ENCODE results near the gene EGR4. TPM values are rescaled to one million over a fixed set of nuclear protein-coding genes. Genes with fewer than 3 reads are reported as not detected.

EGR4 gene
- total RNA-seq, 1 donor from 2014 or later = not detected

- FAIRE-seq (no peak), DNase-seq (ENCODE audit: low read depth) (no peak)
- Histone ChIP-seq H3K36me3 (ENCODE audit: control insufficient read depth, insufficient read depth, low read length) (no peaks in the 10 kb centered on the region), H3K27me3 (ENCODE audit: control insufficient read depth, insufficient read depth, low read length) (no peaks in the 10 kb centered on the region), H3K4me3 (ENCODE audit: low read depth, low read length) (no peak overlapping the region)
- no peak for TF ChIP-seq CTCF (IDR thresholded peaks at IDR 0.05; ENCODE audit: insufficient read depth, low read length, severe bottlenecking)
Observed at GRCh38 chr2:73333564-73333963, 40.2 kb upstream of the EGR4 start.

GRCh38 chr2:73324126-73324725 lies 30.9 kb upstream of the EGR4 start:
- FAIRE-seq (no peak), DNase-seq (ENCODE audit: low read depth) (no peak)
- peaks cover 8% of the 10 kb centered on the region for H3K27me3 ChIP-seq (ENCODE audit: control insufficient read depth, insufficient read depth, low read length)
- no peak for TF ChIP-seq CTCF (IDR thresholded peaks at IDR 0.05; ENCODE audit: insufficient read depth, low read length, severe bottlenecking)
- no peak overlapping the region for H3K4me3 ChIP-seq (ENCODE audit: low read depth, low read length)
- H3K36me3 ChIP-seq (ENCODE audit: control insufficient read depth, insufficient read depth, low read length) = no peaks in the 10 kb centered on the region

GRCh38 chr2:73323551-73323950 lies 30.2 kb upstream of the EGR4 start:
- Histone ChIP-seq H3K27me3 (ENCODE audit: control insufficient read depth, insufficient read depth, low read length) (peaks cover 8% of the 10 kb centered on the region), H3K4me3 (ENCODE audit: low read depth, low read length) (no peak overlapping the region), H3K36me3 (ENCODE audit: control insufficient read depth, insufficient read depth, low read length) (no peaks in the 10 kb centered on the region)
- FAIRE-seq (no peak), DNase-seq (ENCODE audit: low read depth) (no peak)
- no peak for TF ChIP-seq CTCF (IDR thresholded peaks at IDR 0.05; ENCODE audit: insufficient read depth, low read length, severe bottlenecking)

- FAIRE-seq (no peak), DNase-seq (ENCODE audit: low read depth) (no peak)
- no peaks in the 10 kb centered on the region for H3K27me3 ChIP-seq (ENCODE audit: control insufficient read depth, insufficient read depth, low read length)
- H3K36me3 ChIP-seq (ENCODE audit: control insufficient read depth, insufficient read depth, low read length) = no peaks in the 10 kb centered on the region
- no peak overlapping the region for H3K4me3 ChIP-seq (ENCODE audit: low read depth, low read length)
- no peak for TF ChIP-seq CTCF (IDR thresholded peaks at IDR 0.05; ENCODE audit: insufficient read depth, low read length, severe bottlenecking)
Observed at GRCh38 chr2:73314441-73314840, 21.1 kb upstream of the EGR4 start.

GRCh38 chr2:73307720-73308119 lies 14.4 kb upstream of the EGR4 start:
- Histone ChIP-seq H3K4me3 (ENCODE audit: low read depth, low read length) (no peak overlapping the region), H3K36me3 (ENCODE audit: control insufficient read depth, insufficient read depth, low read length) (no peaks in the 10 kb centered on the region), H3K27me3 (ENCODE audit: control insufficient read depth, insufficient read depth, low read length) (peaks cover 2% of the 10 kb centered on the region)
- FAIRE-seq = no peak
- TF ChIP-seq CTCF (IDR thresholded peaks at IDR 0.05; ENCODE audit: insufficient read depth, low read length, severe bottlenecking) = no peak
- DNase-seq (ENCODE audit: low read depth) = no peak

- Histone ChIP-seq H3K4me3 (ENCODE audit: low read depth, low read length) (no peak overlapping the region), H3K36me3 (ENCODE audit: control insufficient read depth, insufficient read depth, low read length) (no peaks in the 10 kb centered on the region), H3K27me3 (ENCODE audit: control insufficient read depth, insufficient read depth, low read length) (peaks cover 2% of the 10 kb centered on the region)
- no peak for TF ChIP-seq CTCF (IDR thresholded peaks at IDR 0.05; ENCODE audit: insufficient read depth, low read length, severe bottlenecking)
- DNase-seq (ENCODE audit: low read depth) (peak; percentile 82), FAIRE-seq (no peak)
Observed at GRCh38 chr2:73301636-73302035, 8.3 kb upstream of the EGR4 start.

Measured in bronchial epithelial cell (primary cell).